Loucy (cell line): Measurements from ENCODE around the gene ZNF774.

Experiments used
- CTCF ChIP-seq: fragments of 200-600 bp; sonication (generic); conservative IDR thresholded peaks from 2 replicates; pipeline ENCODE4 v1.5.1; 2014; ENCODE audit warnings: mild to moderate bottlenecking, antibody characterized with exemption, low read length
- EZH2phosphoT487 ChIP-seq: fragments of 200-600 bp; IDR thresholded peaks from 2 replicates; pipeline ENCODE4 v1.6.1; 2018; ENCODE audit warnings: antibody characterized with exemption, mild to moderate bottlenecking, moderate library complexity, borderline replicate concordance

GRCh38 chr15:90388462-90389380, 36.6 kb downstream of the ZNF774 start:
- no peak for TF ChIP-seq CTCF
- TF ChIP-seq EZH2phosphoT487, result no peak
